ENCODE measurements around the gene FZD1.
"Not testable (repeated sequence)": the region's sequence is repeated elsewhere in the genome, so short reads cannot be mapped to it uniquely, and the experiment has no call there.

The FZD1 gene

DNA sequence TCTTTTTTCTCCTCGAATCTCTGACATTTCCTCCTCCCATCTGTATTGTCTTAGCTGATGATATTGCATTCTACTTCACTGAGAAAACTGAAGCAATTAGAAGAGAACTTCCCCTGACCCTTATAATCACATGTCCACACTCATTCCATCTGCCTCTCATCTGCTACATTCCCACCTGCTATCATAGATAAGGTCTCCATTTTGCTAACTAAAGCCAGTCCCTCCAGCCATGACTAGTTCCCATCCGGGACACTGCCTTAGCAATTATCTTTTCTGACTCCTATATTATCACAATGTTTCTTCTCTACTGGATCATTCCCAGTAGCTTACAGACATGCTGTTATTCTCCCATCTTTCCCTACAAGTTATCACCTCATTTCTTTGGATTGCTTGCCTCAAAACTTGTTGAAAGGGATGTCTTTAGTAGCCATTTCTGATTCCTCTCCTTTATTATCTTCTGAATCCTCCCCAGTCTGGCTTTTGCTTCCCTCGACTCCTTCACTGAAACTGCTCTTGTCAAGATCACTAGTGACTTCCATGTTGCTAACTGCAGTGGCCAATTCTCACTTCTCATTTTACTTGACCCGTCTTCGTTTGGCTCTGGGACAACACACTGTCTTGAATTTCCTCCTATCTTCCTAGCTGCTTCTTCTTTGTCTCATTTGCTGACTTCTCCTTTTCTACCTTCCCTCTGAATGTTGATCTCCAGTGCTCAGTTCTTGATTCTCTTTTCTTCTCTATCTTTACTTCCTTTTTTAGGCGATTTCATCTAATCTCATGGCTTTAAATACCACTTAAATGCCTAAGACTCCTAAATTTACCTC lies 35.9 kb downstream of the FZD1 start:
- no peak for DNase-seq

DNA sequence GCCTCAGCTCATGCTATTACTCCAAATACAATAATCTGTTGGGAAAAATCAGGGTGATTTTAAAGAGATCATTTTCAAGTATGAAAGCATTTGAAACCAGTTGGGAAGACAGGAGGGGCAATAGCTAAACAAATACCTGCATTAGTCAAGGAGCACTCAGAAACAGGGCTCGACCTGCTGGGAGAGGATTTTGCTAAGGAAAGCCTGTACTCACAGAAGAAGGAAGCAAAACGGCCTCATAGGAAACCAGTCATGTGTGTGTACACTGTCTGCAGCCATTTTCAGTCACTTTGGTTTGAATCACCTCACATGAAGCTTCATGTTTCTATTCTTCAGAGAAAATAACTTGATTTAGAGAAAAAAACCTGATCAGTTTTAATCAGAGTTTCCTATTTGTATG lies 38.6 kb downstream of the FZD1 start:
- DNase-seq, result no peak

DNA sequence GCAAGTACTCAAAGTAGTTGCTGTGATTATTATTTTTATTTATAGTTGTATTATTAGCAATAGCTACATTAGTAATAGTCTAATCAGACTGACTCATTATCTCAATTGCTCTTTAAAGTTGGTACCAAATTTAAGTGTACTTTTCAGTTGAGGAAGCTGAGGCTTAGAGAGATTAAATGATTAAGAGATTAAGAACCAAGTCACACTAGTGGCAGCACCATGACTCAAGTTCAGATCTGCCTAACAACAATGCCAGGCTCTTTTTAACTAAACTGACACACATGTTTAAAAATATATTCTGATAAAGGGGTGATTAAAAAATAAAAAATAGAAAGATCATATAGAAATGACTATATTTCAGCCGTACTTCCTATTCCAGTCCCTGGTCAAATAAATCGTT lies 42.0 kb downstream of the FZD1 start:
- no peak for DNase-seq

DNA sequence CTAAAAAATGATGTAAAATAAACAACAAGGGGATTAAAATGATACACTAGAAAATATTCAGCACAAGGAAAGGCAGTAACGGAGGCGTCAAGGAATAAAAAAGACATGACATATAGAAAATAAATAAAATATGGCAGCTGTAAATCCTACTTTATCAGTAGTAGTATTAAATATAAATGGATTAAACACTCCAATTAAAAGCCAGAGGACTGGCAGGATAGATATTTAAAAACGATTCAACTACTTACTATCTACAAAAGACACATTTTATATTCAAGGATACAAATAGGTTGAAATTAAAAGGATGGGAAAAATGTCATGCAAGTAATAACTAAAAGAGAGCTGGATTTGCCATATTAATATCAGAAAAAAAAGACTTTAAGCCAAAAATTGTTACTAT lies 43.2 kb downstream of the FZD1 start:
- no peak for DNase-seq

DNA sequence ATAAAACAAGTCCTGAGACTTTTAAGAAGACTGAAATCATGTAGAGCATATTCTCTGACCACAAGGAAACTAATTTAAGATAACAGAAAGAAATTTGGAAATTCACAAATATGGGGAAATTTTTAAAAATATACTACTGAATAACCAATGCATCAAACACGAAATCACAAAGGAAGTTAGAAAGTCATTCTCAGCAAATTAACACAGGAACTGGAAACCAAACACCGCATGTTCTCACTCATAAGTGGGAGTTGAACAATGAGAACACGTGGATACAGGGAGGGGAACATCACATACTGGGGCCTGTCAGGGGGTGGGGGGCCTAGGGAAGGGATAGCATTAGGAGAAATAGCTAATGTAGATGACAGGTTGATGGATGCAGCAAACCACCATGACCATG lies 44.0 kb downstream of the FZD1 start:
- not testable (repeated sequence) for DNase-seq

DNA sequence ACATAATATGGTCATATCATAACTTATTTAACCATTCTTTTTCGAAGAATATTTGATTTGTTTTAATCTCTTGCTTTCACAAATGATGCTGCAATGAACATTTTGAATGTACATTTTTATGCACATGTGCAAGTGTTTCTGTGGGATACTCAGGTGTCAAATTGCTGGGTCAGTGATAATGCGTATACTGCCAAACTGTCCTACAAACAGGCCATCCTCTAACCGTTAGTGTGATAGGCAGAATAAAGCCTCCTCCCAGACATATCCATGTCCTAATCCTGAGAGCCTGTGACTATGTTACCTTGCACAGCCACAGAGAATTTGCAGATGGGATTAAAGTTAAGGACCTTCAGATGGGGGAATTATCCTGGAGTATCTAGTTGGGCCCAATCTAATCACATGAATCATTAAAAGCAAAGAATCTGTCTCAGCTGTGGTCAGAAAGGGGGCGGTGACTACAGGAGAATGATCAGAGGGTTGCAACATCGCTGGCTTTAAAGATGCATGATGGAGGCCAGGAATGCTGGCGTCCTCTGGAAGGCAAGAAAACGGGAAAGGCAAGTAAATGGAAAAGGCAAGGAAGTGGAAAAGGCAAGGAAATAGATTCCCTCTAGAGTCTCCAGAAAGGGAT lies 46.7 kb downstream of the FZD1 start:
- DNase-seq, result no peak

DNA sequence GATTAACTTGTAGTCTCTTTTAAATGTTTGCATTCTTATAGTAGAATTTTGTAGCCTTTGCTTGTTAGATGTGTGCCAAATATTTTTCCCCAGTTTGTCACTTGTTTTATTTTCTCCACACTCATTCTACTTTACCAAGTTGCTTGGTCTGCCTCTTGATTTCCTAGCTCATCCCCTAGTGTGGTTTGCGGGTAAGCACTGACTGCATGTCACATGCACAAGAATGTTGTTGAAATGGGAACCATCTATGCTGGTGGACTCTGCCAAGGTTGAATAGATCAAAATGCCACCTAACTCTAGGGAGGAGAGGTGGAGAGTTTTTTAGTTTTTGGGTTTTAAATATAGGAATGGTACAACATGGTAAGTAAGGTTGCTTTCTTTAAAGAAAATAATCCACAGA lies 47.6 kb downstream of the FZD1 start:
- DNase-seq, result no peak

DNA sequence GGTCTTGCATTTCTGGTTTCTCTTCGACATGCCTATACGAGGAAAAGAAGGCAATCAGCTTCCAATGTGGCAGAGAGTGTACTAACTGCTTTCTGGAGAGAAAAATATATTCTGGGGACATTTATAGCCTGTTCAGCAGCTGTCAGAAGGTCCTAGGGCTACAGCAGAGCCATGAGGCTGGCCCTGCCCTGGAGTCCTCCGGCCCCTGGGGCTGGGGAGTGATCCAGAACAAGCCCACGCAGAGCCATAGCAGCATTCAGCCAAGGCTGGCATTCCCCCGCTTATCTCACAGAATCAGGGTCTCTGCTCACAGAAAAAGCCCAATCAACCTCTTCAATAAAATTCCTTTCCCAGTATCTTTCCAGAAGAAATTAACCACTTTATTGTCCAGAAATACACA lies 48.9 kb downstream of the FZD1 start:
- no peak for DNase-seq

DNA sequence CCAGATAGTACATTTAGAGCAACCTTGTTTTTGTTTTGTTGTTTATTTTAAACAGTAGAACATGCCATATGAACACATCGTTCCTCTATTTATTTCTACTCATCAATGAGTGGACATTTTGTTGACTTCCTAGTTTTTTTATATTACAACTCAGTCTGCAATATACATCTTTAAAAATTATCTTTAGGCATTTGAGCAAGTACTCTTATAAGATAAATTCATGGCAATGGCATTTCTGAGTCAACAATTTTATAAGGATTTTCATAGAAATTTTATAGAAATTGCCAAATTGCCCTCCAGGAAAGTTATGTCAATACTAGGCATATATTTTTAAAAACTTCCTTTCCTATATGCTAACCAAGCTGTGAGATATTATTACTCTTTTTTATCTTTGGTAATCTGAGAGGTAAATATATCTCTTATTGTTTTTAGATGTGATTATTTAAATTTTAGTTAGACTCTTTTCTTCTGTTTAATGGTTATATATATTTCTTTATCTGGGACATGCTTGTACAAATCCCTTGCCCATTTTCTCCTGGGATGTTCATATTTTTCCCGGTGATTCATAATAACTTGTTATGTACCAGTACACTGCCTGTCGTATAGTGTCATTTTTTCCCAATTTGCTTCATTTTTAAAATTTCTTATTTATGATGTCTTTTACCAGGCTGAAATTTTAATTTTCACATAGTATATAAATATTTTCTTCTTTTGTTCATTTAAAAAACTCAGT lies 50.5 kb downstream of the FZD1 start:
- DNase-seq, result no peak

DNA sequence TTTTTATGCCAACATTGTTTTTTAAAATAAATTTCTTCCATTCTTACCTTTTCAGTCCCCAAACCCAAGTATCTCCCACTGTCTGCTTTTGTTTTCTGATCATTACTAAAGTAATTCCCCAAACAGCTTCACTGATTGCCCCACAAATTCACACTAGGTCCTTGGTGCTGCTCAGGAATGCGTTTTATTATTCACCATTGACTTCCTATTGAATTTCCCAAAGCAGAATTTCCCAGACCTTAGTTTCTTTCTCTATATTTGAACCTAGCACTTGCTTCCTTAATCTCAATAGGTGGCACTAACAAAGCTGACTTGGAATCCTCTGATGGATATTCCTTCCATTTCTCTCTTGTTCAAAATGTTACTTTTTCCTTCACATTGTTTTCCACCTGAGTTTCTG lies 52.2 kb downstream of the FZD1 start:
- DNase-seq, result no peak

DNA sequence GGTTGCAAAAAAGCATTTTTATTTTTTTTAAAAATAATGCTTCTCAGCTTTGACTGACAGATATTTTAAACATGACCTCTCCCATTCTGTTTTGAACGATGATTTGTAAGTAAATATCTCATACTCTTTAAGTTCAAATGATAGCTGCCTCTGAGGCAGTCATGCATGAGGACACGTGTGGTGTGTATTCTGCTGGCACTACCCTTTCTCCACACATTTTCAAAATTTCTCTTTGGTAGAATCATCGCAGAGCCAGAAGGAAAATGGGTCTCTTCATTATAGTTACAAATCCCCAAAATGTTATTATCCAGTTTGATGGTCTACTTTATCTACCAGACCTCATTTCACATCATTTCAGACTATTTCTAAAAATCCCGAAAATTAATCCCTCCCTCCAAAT lies 55.1 kb downstream of the FZD1 start:
- DNase-seq, result no peak

DNA sequence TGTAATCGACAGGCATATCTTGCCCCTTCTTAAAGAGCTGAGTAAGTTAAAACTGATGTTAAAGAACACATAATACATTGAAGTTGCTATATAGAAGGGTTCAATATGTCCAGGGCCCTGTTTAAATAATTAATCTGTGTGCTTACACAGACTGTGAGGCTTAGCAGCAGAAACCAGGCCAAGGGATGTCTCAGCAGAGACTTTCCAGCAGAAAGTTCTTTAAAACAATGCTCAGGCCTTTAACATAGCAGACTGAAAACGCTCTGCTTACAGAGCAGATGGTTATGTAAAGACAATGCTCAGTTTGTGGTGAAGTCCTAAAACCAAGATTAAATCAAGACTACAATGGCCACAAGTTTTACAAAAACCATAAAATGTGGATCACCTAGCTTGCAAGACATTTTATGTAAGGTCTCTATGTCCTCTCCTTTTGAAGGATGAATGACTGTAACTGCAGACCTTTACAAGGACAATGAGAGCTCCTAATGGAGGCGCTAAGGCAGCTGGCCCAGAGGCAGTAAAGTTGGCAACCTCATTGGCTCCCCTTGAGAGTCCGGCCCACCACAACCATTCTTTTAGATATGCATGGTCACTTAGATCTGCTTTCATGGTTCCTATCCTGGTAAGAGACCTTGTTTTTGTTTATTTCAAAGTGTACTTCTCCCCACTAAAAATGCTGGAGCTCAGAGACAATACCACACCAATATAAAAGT lies 56.3 kb downstream of the FZD1 start:
- DNase-seq, result peak; percentile 36
